Sciatic nerve (tissue), 2 donors: ENCODE results near the gene KRT39. TPM values are rescaled to one million over a fixed set of nuclear protein-coding genes. Genes with fewer than 3 reads are reported as not detected.
"Not testable (repeated sequence)": the region's sequence is repeated elsewhere in the genome, so short reads cannot be mapped to it uniquely, and the experiment has no call there.

ENCODE experiments used
- ATAC-seq: fragments of 200-7000 bp; cut with Tn5 transposase; one replicate; pipeline ENCODE4 v1.9.1; 2020; ENCODE audit warnings: mild to moderate bottlenecking, moderate library complexity
- DNase-seq: peaks from one replicate; pipeline ENCODE4 v3.0.0-alpha.2; 2020; ENCODE audit warnings: low spot score
- intact Hi-C: fragments of 100-400 bp; cut with DNase I; formaldehyde crosslinking; loops from one replicate; pipeline ENCODE4 v1.14.2; 2022
- total RNA-seq: library from RNA; stranded (reverse); fragmentation: NEBNext Ultra II Directional; extraction: Animal tissue kit (Norgen Biotek cat#: 25700); gene quantifications from one replicate; pipeline ENCODE4 v1.2.1, GENCODE V29; 2021
- donor health status: DM: no; HTN: no; CAD: no.
- donor health status: DM: no; HTN: no; CAD: no.

KRT39 gene
- total RNA-seq, 1 donor from 2014 or later, result not detected

DNA sequence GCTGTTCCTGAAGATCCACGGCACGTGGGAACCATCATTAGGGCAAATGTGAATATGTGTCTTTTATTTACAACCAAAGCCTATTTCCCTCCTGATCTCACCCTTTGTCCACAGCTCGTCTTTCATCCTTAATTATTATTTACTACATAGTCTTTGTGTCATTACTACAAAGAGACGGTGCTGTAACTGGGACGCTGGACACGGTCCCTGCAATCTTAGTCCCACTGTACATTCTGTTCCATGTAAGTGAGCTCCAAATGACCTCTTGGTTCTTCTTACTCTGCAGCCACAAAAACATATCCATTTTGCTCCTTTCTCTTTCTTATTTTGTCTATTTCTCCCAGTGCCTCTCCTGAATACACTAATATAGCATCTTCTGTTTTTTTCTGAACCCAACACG, 16.6 kb downstream of the KRT39 start:
- DNase-seq (no peak), ATAC-seq (no peak)
- intact Hi-C loops, result no loop called here

DNA sequence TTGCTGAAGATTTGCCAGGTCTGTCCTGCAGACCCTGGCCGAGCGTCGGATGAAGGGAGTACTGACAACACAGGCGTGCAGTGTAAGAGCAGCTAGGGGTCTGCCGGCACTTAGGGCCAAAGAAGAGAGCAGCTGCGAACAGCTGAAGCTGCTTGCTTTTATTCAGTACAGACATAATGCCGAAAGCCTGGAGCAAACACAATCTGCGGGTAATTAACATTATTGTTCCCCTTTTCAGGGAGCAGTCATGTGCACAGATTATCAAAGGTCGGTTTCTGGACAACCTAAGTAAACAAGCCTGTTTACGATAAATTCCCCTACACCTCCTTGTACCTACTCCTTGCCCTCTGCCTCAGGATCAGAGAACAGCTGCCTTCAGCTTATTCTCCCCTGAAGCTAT, 17.3 kb downstream of the KRT39 start:
- ATAC-seq (peak; percentile 55), DNase-seq (no peak)
- intact Hi-C loops, result no loop called here

- ATAC-seq (no peak), DNase-seq (no peak)
- intact Hi-C loops, result no loop called here
Measured at GRCh38 chr17:40947929-40948328, 18.8 kb downstream of the KRT39 start.

- ATAC-seq (no peak), DNase-seq (no peak)
- intact Hi-C loops, result no loop called here
Measured at GRCh38 chr17:40945414-40945813, 21.3 kb downstream of the KRT39 start.

DNA sequence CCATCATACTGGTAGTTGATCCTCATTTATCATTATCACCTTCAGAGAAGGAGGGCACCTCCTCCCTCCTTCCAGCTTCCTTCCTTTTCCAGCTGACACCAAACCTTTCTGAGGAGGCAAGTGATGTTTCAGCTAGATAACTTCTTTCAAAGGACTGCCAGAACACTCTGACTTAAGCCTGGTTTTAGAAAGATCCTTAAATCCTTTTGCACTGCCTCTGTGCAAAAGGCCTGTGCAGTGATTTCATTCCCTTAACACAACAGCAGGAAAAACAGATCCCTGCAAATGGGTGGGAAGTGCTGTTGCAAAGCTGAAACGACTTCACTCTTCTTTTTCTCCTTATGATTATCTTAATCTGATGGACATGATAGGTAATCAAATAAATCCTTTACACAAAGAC, 22.2 kb downstream of the KRT39 start:
- ATAC-seq, result no peak
- DNase-seq, result no peak
- intact Hi-C loops, result no loop called here

GRCh38 chr17:40942553-40942952, 24.2 kb downstream of the KRT39 start:
- DNase-seq (no peak), ATAC-seq (no peak)
- intact Hi-C loops, result no loop called here

- intact Hi-C loops, result no loop called here
- no peak for ATAC-seq
- no peak for DNase-seq
Measured at GRCh38 chr17:40940266-40940665, 26.5 kb downstream of the KRT39 start.

DNA sequence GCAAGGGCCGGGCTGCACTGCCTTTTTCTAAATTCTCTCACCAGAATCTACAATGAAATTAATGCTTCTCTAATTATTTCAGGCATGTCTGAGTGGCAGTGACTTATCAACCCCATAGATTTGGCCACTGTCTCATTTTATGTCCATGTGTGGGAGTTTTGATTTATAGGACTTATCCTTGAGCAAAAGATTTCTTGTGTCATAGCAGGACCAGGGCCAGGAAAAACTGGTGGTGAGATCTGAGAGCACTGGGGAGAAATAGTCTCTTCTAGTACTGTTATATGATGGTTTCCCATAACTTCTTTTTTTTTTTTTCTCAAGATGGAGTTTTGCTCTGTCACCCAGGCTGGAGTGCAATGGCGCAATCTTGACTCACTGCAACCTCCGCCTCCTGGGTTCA, 27.8 kb downstream of the KRT39 start:
- DNase-seq (no peak), ATAC-seq (no peak)
- intact Hi-C loops, result no loop called here

DNA sequence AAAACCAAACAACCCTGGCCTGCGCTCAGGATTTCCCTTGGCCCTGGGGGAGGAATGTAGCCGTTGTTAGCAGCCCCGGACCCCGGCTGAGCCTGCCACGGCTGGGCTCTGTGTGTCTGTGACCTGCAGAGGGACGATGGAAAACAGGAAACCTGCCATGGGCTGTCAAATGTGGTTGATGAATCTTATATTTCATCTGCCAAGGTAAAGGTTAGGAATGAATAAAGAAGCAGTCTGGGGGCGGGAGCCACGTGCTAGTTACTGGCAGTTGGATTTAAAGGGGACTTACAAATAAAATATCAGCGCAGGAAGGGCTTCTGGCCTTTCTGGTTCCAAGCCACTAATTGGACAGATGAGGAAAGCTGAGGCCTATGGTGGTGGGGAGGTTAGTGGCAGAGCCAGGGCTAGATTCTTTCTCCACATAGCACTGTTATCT, 29.3 kb downstream of the KRT39 start, which contains the start of gene KRT23:
KRT23 (minus strand) TSS at position 263 of the 436 bp plus-strand sequence. CDS start 1,043 bp downstream, outside the sequence.
- intact Hi-C loops, result no loop called here

GRCh38 chr17:40936976-40937375, 29.8 kb downstream of the KRT39 start:
- intact Hi-C loops, result no loop called here
- no peak for DNase-seq
- ATAC-seq, result no peak

More for the DNA sequence above, 29.3 kb downstream of the KRT39 start, which contains the start of gene KRT23:
- ATAC-seq (no peak), DNase-seq (no peak)

GRCh38 chr17:40936437-40936971, 30.2 kb downstream of the KRT39 start:
- DNase-seq, result no peak
- intact Hi-C loops, result no loop called here
- no peak for ATAC-seq

DNA sequence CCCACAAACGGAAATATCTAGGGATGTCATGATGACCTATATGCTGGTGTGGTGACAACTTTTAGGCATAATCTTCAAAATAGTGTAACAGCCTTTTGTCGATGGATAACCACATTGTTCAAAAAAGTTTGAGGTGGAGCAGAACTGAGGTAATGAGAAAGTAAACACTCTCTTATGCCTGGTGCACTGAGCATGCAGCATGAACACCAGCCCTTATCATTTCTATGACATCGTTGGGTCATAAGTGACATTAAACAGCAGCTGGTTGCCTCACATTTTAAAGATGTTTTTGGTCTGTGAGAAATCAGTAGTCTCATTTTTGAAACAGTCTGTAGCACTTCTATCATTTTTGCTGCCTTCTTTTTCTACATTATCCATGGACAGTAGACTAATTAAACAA, 31.1 kb downstream of the KRT39 start:
- ATAC-seq (no peak), DNase-seq (no peak)
- intact Hi-C loops, result no loop called here

DNA sequence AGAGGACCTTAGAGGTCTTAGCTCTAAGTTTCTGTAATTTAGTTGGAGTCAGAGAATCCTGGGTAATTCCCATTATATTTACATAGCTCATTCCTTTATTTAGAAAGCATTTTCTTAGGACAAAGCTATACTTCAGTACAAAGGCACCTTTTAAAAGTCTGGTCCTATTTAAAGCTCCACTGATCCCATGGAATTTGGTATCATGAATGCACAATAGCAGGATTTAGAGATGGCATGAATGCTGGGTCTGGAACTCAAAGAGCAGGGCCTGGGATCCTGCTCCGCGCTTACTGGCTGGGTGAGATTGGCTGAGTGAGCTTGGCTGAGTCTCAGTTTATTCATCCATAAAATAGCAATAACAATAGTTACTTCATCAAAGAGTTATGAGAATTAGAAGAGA, 34.1 kb downstream of the KRT39 start:
- DNase-seq, result no peak
- intact Hi-C loops, result no loop called here
- ATAC-seq, result no peak

- intact Hi-C loops, result no loop called here
- ATAC-seq (no peak), DNase-seq (no peak)
Measured at GRCh38 chr17:40931311-40931710, 35.4 kb downstream of the KRT39 start.

- DNase-seq, result no peak
- intact Hi-C loops, result no loop called here
- no peak for ATAC-seq
Measured at GRCh38 chr17:40926341-40926740, 40.4 kb downstream of the KRT39 start.

GRCh38 chr17:40922239-40922638, 44.5 kb downstream of the KRT39 start:
- DNase-seq (peak; percentile 71), ATAC-seq (peak; percentile 97)
- intact Hi-C loops, result no loop called here

DNA sequence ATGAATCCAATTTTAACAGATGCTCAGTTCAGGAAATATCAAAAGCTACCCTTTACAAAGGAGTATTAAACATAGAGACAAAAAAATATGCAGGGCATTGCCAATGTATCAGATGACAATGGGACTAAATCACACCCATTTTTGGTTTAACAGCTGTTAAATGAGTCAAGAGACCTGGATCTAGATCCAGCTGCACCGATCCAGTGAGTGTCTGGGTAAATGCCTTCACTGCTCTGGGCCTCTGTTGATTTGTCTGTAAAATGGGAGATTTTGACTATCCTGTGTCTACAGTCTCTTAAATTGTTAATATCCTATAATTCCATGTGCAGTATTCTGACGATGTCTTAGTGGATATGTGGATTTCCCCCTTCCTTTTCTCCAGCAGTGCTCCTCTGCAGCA, 45.7 kb downstream of the KRT39 start:
- intact Hi-C loops, result no loop called here
- ATAC-seq (no peak), DNase-seq (no peak)

DNA sequence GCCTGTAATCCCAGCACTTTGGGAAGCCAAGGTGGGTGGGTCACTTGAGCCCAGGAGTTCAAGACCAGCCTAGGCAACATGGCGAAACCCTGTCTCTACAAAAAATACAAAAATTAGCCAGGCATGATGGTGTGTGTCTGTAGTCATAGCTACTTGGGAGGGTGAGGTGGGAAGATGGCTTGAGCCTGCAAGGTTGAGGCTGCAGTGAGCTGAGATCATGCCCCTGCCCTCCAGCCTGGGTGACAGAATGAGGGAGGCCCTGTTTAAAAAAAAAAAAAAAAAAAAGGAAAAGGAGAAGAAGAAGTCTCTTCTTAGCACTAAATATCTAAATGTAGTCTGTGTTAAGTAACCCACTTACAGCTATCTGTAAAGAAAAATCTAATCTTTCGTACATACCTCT, 49.6 kb downstream of the KRT39 start:
- ATAC-seq, DNase-seq, intact Hi-C loops: not testable (repeated sequence)

DNA sequence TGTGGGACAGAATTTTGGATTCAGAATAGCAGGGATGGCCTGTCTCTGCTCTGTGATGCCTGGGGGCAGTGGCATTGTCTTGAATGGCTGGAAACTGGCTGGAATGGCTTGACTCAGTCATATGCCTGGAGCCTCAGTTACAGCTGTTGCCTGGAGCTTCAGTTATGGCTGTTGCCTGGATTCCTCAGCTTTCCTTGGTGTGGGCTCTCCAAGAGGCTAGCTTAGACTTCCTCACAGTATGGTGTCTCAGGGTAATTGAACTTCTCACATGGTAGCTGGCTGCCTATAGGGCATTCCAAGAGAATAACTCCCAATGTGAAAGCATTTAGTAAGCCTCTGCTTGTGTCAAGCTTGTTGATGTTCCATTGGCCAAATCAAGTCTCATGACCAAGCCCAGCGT, 50.4 kb downstream of the KRT39 start:
- intact Hi-C loops, result no loop called here
- DNase-seq (no peak), ATAC-seq (no peak)

GRCh38 chr17:40915721-40916256, 51.0 kb downstream of the KRT39 start:
- intact Hi-C loops, result no loop called here
- ATAC-seq, result no peak

GRCh38 chr17:40915199-40915661, 51.5 kb downstream of the KRT39 start:
- no peak for DNase-seq
- no peak for ATAC-seq
- intact Hi-C loops, result no loop called here

More at GRCh38 chr17:40915721-40916256, 51.0 kb downstream of the KRT39 start:
- no peak for DNase-seq
